Amygdala (tissue), 56 donors: ENCODE measurements around the gene CALML5.

Experiments used
- DNase-seq, 56 donors: peaks; one replicate each; lab custom pipeline; 2025; lab: John Stamatoyannopoulos, UW

CALML5 gene

DNA sequence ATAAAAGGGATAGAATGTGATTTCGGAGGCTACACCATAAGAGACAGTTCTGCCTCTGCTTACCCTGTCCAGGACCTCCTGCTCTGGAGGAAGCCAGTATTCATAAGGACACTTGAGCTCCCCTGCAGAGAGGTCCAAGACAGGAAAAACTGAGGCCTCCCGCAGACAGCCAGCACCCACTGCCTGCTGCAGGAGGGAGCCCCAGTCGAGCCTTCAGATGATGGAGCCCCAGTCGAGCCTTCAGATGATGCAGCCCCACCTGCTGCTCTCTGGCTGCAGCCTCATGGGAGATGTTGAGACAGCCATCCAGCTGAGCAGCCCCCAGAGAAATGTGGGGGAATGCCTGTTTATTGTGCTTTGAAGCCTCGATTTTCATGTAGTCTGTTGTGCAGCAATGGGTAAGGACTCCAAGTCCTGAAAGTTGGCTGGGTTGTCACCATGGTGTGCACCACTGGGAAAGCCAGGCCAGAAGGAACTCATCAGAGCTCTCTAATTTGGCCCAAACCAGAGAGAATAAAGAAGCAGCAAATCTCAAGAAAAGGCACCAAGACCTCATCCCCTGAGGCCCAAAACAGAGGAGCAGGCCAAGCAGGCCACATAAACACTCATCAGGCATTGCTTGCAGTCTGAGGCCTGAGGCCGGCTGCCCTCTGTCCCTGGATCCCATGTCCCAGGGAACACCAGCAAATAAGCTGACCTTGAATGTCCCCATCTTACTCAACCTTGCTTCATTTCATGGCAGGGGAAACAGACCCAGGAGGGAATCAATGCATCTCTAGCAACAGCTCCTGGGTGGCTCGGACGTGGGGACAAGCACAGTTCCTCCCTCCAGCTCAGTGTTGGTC is 30.9 kb downstream of the CALML5 start:
- DNase-seq = no peak

DNA sequence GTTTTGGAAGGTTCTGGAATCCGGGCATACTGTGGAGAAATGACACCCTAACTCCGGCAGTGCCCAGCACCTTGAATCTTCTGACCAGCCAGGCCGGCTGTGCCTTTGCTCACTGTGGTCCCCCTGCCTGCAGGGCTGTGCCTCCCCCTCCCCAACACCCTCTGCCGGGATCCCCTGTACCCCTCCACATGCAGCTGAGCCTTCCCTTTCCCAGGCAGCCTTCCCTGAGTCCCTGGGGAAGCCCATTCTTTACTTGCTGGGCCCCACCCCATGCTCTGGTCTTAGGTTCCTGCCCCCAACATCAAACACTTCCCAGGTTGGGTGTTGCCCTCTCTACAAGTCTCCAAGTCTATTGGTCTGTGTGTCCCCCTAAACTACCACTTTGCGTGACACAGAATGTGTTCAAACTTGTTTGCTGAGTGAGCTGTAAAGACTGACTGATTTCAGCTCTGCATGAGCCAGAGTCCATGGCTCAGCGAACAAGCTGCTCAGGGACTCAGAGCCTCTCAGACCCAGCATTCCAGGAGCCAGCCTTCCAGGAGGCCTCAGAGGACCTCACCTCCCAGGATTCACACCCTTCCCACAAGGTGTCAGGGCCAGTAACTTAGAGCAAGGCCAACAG is 31.6 kb downstream of the CALML5 start:
- DNase-seq = no peak

DNA sequence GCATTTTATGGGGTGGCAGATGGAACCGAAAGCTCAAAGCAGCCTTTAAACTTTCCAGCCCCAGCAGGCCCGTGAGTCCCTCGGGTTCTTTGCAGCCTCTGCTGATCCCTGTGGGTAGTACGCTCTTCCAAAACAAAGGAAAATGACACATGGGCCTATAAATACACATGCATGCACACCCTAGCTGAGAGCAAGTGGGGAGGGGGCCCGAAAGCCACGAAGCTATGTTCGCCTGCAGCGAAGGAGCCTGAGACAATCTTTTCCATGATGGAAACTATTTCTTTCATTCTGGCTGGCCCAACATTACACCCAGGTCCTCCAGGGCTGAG is 32.2 kb downstream of the CALML5 start:
- DNase-seq = no peak

DNA sequence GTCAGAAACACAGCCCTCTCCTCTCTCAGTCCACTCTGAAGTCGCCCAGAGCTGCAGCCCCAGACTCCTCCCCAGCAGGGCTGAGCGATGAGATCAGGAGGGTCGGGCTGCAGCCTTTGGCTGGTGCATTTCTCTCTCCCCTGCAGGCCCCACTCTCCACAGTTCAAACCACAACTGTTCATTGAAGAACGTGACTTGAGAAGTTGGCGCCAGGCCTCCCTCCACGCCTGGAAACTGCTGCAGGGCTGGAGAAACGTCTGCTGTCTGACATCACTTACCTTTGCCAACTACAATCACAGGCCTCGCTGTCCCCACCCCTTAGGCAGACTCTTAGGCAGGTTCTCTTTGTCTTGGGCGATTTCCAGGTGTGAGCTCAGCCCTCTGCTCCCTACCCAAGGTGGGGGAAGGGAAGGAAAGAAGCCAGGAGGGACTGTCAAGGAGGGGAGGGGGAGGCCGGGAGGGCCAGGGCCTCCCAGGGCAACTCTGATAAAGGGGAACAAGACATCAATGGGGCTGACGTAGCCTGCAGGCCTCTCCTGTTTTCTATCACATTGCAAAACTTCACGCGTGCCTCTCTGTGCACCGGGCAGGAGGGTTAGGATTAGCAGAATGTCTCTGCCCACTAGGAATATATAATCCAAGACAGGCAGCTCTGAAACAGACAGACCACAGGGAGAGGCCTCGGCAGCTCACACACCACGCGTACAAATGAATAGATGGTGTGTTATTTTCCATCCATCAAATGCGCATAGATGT is 32.7 kb downstream of the CALML5 start:
- DNase-seq = no peak

DNA sequence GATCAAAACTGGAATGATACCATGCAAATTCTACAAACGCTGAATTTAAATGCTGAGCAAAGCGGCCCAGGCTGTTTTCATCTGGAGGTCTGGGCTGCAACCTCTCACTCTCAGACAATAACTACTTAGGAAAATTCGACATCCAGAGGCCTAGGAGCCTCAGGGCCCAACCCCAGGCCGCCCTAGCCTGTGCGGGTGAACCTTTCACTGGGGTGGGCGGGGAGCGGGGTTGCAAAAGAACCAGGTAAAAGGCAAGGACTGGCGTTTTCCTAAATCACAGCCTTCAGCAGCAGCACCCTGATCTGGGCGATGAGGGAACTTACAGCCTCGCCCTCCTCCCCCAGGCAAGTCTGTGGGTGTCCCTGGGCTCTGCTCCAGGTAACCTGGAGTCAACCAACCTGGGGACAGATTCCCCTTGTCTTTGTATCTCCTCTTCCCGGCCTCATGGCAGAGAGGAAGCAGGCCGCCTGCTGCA is 33.4 kb downstream of the CALML5 start:
- no peak for DNase-seq

DNA sequence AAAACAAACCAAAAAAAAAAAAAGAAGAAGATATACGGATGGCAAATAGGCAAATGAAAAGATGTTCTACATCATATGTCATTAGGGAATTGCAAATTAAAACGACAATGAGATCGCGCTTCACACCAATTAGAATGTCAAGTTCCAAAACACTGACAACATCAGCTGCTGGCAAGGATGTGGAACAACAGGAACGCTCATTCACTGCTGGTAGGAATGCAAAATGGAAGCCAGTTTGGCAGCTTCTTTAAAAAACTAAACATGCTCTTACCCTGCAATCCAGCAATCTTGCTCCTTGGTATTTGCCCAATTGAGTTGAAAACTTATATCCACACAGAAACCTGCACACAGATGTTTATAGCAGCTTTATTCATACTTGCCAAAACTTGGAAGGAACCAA is 34.8 kb downstream of the CALML5 start:
- DNase-seq = no peak

DNA sequence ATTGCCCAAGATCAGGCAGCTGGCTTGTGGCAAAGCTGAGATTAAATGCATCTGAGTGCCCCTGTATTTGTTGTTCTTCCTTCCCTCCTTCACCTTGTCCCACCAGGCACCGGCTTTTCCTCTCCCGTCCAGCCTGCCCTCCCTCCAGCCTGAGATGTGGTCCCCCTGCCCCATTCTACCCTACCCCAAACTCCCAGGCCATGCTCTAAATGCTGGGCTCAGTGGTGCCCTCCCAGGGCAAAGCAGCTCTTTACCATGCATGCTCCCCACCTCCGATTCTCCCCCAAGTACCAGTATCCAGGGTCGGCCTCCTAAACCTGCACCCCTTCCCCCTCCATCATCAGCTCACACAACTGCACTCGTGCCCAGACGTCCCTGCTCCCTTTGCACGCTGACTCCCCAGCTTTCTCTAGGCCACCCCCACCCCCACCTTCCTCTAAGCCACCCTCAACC is 36.5 kb downstream of the CALML5 start:
- no peak for DNase-seq

DNA sequence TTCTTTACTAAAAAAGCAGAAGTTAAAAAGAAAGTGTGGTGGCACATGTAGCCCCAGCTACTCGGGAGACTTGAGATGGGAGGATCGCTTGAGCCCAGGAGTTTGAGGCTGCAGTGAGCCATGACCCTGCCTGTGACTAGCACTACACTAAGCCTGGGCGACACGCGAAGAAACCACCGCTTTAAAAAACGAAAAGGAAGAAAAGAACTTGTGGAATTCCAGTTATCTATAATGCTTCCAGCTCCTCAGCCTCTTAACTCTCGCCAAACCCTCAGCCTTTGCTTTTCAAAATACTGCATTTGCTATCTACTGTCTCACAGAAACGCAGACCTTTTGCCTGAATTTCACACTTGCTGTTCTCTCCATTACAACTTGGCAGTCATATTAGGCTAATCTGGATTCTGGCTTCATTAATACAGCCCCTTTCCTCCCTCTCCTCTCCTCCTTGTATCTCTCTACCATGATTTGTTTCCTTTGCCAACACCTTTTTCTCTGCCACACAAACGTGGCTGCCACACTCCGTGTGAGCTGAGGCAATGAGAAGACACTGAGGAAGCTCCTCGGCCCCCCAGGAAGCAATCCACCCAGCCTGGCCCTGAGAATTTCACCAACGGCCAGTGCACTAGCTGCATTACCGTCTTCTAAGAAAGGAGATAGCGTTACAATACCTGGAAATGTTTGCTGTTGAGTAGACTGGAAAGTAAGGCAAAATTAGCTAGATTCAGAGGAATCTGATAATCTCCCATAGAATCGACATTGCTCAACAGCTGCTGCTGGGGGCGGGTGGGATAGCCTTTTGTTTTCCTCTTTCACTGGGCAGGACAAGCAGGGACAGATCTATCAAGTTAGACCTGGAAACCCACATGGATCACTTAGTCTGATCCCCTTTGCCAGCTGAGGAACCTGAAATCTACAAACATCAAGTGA is 37.2 kb downstream of the CALML5 start:
- no peak for DNase-seq

DNA sequence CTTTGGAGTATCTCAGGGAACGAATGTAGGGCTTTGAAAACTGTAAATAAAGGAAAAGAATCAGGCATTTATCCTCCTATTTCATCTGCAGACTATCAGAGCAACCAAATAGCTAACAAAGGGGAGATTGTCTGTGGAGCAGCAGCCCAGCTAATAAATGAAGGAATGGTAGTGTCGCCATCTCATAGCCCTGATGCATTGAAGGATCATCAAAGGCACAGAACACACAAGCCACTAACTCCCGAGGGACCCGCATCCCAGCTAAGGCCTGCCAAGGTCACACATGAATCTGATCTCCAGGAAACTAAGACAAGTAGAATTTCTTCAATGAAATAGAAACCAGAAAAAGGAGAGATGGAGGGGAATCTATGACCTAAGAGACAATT is 38.2 kb downstream of the CALML5 start:
- DNase-seq = peak in 2 of 56 donors; percentile 5 to 7

DNA sequence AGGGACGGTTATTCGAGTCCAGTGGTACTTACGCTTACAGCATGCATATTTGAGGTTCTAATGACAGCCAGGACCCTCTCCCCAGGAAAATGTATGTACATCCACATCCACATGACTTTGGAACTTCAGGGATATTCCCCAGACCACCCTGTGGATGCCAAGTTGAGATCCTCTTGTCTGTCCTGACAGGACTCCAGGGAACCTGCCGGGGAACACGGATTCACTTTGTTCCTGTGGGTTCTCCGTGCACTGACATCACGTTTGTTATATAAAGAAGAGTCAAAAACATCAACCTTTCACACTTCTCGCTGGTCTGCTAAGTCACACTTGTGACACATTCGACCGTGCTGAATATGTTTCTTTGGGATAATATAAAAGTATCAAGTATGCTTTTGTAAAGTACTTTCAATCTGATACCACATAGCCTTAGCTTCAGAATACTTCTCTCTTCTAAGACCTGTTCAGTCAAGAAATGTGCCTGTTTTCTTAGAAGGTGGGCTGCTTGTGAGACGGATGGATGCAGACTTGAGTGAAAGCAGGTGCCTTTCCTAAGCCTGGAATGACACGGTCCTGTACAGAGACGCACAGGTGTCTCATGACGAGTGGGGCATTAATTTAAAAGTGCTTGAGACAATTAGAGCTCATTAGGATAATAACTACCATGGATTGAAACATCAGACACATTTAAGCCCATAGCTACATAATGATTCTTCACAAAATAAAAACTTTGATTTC is 38.7 kb downstream of the CALML5 start:
- DNase-seq = no peak

DNA sequence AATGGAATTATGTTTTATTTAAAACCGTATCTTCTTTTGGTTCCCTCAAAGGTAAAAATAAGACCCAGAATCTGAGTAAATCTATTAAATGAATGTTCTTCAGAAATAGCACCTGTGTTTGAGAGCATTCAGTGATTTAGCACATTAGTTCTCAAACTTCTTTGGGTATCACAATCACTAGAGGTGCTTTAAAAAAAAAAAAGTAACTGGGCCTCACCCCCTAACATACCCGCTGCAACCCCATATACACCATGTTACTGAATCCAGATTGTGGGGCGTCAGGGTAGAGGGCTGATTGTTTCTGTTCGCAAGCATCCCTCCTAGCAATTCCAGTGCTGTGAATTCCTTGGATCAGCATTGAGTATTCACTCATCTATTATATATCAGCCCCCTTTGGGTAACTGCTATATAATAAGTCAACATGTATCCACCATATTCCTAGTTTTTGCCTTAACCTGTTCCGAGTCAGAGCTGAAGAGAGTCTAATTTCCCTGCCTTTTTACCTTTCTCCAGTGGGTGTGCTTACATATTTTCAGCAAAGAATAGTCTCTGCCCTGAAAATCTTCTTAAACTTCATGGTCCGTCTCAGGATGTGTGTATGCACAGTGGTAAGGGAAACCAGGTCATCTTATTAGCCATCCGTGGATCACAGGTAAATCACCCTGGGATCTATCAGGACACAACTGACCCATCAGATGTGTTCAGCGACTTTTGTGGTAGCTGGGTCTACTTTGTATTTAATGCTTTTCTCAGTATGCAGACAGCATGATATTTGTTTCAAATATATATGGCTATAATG is 40.2 kb downstream of the CALML5 start:
- DNase-seq = no peak

DNA sequence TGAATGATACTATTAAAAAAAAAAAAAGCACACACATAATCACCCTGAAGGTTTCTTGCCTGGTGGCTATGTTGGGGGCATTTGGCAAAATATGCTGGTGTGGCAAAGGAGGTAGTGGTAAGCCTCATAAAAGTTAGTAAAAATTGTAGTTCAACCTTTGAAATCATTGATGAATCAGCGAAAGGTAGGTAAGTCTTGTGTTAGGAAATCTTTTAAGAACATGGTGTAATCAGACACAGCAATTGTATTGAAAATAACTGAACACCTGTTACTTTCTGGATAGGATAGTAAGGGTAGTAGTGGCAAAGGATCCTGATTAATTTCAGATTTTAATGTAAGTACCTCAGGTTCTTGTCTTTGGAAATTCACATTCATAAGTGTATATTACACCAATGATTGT is 40.9 kb downstream of the CALML5 start:
- DNase-seq = no peak

DNA sequence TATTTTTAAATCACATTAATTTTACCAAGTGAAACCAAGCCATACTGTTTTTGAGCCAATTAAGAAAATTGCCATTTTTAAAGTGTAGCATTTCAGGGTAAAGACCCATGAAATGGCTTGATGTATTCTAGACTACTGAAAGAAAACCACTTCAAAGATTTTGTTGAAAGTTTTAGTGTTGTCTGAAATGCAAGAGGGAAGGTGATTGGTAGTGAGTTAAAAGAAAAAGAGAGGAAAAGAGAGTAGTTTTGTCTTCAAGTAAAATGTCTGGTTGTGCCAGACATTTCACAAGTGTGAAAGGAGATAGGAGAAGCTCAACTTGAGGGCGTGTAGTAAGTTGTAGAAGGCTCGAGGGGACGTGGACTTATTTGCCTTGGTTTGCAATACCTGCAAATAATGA is 41.6 kb downstream of the CALML5 start:
- no peak for DNase-seq

DNA sequence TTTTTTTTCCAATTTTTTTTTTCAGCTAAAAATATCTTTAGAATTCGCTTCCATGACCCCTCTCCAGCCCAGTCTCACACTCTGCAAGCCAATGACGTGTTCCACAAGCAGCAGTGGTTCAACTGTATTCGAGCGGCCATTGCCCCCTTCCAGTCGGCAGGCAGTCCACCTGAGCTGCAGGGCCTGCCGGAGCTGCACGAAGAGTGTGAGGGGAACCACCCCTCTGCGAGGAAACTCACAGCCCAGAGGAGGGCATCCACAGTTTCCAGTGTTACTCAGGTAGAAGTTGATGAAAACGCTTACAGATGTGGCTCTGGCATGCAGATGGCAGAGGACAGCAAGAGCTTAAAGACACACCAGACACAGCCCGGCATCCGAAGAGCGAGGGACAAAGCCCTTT is 42.8 kb downstream of the CALML5 start:
- no peak for DNase-seq

DNA sequence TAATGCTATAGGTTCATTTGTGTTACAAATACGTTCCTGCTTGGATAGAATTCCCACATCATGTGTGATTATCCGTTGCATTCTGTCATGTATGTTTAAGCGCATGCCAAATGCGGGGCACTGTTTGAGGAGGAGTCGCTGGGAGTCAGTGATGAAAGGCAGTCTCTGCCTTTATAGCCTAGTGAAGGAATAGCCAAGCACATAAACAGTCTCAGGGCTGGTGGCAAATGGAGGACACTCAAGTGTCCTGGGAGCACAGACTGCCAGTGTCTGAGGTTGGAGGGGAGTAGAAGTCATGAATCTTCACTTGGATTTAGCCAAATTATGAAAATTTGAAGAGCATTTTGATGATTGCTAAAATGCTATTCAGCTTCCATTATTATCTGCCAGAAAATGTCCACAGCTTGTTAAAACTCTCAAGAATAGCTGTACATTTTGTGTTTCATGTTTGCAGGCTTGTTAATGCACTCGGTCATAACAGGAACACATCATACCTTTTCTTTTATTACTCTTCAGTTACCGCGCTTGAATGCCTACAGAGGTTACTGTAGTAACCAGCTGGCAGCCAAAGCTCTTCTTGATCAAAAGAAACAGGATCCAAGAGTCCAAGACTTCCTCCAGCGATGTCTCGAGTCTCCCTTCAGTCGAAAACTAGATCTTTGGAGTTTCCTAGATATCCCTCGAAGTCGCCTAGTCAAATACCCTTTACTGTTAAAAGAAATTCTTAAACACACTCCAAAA is 45.5 kb downstream of the CALML5 start:
- no peak for DNase-seq

DNA sequence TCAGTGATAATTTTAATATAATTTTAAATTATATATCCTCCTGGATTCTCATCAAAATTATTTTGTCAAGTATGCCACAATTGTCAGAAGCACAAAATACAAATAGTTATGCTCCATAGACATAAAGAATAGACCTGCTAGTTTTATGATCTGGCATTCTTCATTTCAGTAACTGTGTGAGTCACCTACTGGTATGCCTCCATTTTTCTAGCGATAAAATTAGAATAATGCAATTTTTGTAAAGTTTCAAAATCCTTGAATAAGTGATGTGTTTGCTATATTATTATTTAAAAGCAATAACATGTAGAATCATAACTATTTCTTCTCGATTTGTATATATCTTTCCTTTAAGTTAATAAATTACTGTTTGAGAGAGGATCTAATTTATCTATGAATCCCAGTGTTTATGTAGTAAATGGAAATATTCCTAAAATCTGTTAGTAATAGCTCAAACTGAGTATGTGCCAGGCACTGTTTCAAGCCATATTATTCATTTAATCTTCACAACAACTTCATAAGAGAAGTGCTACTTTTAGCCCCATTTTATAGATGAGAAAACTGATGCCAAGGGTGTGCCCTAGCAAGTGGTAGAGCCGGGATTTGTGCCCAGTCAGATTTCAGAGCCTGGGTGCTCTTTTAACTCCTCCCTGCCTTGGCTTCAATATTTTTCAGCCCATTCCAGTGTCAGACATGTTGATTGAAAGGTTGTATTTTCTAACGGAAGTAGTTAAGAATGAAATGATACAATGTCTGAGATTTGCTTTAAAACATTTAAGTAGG is 48.6 kb downstream of the CALML5 start:
- no peak for DNase-seq

DNA sequence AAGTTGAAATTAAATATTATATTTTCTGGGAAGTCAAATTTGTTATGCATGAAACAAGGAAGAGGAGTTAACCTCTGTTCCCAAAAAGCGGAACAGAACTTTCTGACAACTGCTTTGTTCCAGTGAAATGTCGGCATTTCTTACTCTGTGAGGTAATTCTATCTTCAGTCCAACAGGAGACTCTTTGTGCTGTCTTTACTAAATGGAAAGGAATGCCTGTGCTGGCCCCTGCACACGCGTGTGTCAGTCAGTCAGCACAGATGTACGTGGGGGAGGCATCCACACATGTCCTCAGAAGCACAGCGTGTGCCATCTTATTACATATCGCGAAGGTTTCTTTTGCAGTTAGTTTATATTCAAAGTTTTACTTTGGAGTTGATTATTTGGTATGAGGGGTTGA is 49.5 kb downstream of the CALML5 start:
- DNase-seq = no peak
